Heart right ventricle (tissue), 16 donors: ENCODE measurements around the gene CENPP. TPM values are rescaled to one million over a fixed set of nuclear protein-coding genes. Genes with fewer than 3 reads are reported as not detected.

Experiments
- ATAC-seq, 8 donors: fragments of 200-7000 bp; cut with Tn5 transposase; one replicate each; pipeline ENCODE4 v1.9.1; 2020; ENCODE audit warnings: mild to moderate bottlenecking in 8 of 8, moderate library complexity in 8 of 8, moderate number of reproducible peaks in 1 of 8
- DNase-seq, 2 donors: peaks; one replicate each; pipeline ENCODE4 v3.0.0-alpha.2; 2020
- H3K27ac ChIP-seq, 10 donors: fragments of 200-600 bp; sonication (generic) in 2 of 10; one replicate each; pipeline versions ENCODE4 v1.5.0 to v1.8.0; 2020 to 2022; ENCODE audit warnings: mild to moderate bottlenecking in 3 of 10
- H3K27me3 ChIP-seq, 7 donors: fragments of 200-600 bp; one replicate each; pipeline ENCODE4 v1.8.0; 2021 to 2022; ENCODE audit warnings: mild to moderate bottlenecking in 2 of 7
- H3K36me3 ChIP-seq, 9 donors: fragments of 200-600 bp; sonication (generic) in 1 of 9; one replicate each; pipeline versions ENCODE4 v1.5.0 to v1.8.0; 2020 to 2022; ENCODE audit warnings: mild to moderate bottlenecking in 2 of 9
- H3K4me1 ChIP-seq, 9 donors: fragments of 200-600 bp; sonication (generic) in 1 of 9; one replicate each; pipeline versions ENCODE4 v1.5.0 to v1.8.0; 2020 to 2022; ENCODE audit warnings: mild to moderate bottlenecking in 4 of 9
- H3K4me3 ChIP-seq, 10 donors: fragments of 200-600 bp; sonication (generic) in 2 of 10; one replicate each; pipeline versions ENCODE4 v1.5.0 to v1.8.0; 2020 to 2022; ENCODE audit warnings: mild to moderate bottlenecking in 7 of 10, moderate library complexity in 2 of 10
- H3K9me3 ChIP-seq, 11 donors: fragments of 200-600 bp in 10 of 11; sonication (generic) in 2 of 11; one replicate each; pipeline versions ENCODE4 v1.5.0 to v1.8.0; 2013 to 2022; ENCODE audit warnings: mild to moderate bottlenecking in 2 of 11, control low read depth in 1 of 11, moderate library complexity in 1 of 11
- WGBS, 2 donors: extraction: QIAGEN DNeasy Blood & Tissue Kit; methylation state at CpG; one replicate each; pipeline ENCODE4 v1.1.7; 2013; ENCODE audit warnings: inconsistent platforms in 1 of 2; 5-methylcytosine and 5-hydroxymethylcytosine counted together
- intact Hi-C, 10 donors: fragments of 100-400 bp; cut with DNase I; formaldehyde crosslinking; loops; one replicate each; pipeline versions ENCODE4 v1.11.1 to v1.14.2; 2022
- polyA plus RNA-seq, 2 donors: library from polyadenylated mRNA; stranded (reverse); fragments of 200-250 nt; gene quantifications; one replicate each; pipeline ENCODE4 v1.2.3, GENCODE V29; 2013
- total RNA-seq, 10 donors: library from RNA; stranded (reverse); fragmentation: NEBNext Ultra II Directional in 3 of 10; extraction: Animal tissue kit (Norgen Biotek cat#: 25700) in 3 of 10; gene quantifications; one replicate each; pipeline versions ENCODE4 v1.2.1 to v1.2.4, GENCODE V29; 2021 to 2023
- TF ChIP-seq, protein P1 (sequence below), 9 donors: fragments of 200-600 bp; sonication (generic) in 2 of 9; IDR thresholded peaks; one replicate each; pipeline versions ENCODE4 v1.5.0 to v1.8.0; 2021 to 2022; ENCODE audit warnings: antibody characterized with exemption in 9 of 9, mild to moderate bottlenecking in 5 of 9, moderate library complexity in 1 of 9
- donor health status: Arrhythmogenic right ventricular cardiomyopathy.
- donor health status: ischemic (EF 13 %, LVEDD 7.1; RV severe dilation, severe dysfunction).
- donor health status: healthy with polysubstance abuse.
- donor health status: DM: no; HTN: yes; CAD: no.
- donor health status: DM: no; HTN: no; CAD: no.
- donor health status: ischemic (EF 25% LVEDD 6.9; RV normal size, moderate dysfunction).
- donor health status: ischemic (EF 25% LVEDD 5.7; RV mildly dilated, moderate dysfunction).
- donor health status: healthy.
- donor health status: DM: yes; HTN: yes; CAD: no.
- donor health status: Ischemic cardiomyopathy.
- donor health status: ischemic (EF 35%, LVEDD 5.7; RV mildly dilated, moderate dysfunction).
- donor health status: nonischemic (EF 11% LVEDD 7.7; RV severe dilation, severe dysfunction).
- donor health status: DM: yes; HTN: yes; CAD: no.
- donor health status: PGD.
- donor health status: ischemic (EF 29% LVEDD 5.4; RV normal size, mild dysfunction).
- donor health status: nonischemic (EF 23%, LVEDD 6.1; RV moderate dilation, normal function).

CENPP gene
- total and polyA plus RNA-seq, 12 donors = 1.3 to 5.2 (median 2.8) TPM

DNA sequence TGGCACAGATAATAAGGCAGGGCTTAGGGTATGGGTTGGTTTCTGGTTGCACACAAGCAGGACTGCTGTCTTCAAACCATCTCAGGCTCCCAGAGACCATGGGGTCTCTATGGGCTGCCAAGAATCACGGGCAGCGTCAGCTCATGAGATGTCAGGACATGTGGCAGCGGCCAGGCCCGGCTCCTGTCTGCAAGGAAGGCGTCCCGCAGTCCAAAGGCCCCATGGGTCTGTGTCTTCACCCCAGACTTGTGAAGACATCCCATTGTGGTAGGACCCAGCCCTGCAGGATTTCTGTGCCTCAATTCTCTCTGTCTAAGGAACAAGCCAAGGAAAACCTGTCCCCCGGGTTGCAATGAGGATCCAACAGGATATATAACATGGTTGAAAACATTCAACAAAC, 311.6 kb downstream of the CENPP start:
- Histone ChIP-seq H3K27me3 (no peaks in the 10 kb centered on the region), H3K27ac (no peak overlapping the region), H3K9me3 (no peaks in the 10 kb centered on the region), H3K36me3 (peaks cover 0 to 100% (median 51%) of the 10 kb centered on the region in 9 donors), H3K4me3 (no peak overlapping the region), H3K4me1 (peaks cover 0 to 12% (median 7%) of the 10 kb centered on the region in 9 donors)
- ATAC-seq = no peak
- DNase-seq = no peak
- intact Hi-C loops = loop anchor here in 9 of 10 donors (5.0 to 10.0 kb wide), 9 partner anchors 133 to 505 kb away; partner anchors contain the start of genes CENPP (in 2 of the 9) and NOL8 (in 2 of the 9)
- 90 to 91% methylated on average over 7 of the region's 7 CpGs for WGBS, 2 donors
- TF ChIP-seq, protein P1, sequence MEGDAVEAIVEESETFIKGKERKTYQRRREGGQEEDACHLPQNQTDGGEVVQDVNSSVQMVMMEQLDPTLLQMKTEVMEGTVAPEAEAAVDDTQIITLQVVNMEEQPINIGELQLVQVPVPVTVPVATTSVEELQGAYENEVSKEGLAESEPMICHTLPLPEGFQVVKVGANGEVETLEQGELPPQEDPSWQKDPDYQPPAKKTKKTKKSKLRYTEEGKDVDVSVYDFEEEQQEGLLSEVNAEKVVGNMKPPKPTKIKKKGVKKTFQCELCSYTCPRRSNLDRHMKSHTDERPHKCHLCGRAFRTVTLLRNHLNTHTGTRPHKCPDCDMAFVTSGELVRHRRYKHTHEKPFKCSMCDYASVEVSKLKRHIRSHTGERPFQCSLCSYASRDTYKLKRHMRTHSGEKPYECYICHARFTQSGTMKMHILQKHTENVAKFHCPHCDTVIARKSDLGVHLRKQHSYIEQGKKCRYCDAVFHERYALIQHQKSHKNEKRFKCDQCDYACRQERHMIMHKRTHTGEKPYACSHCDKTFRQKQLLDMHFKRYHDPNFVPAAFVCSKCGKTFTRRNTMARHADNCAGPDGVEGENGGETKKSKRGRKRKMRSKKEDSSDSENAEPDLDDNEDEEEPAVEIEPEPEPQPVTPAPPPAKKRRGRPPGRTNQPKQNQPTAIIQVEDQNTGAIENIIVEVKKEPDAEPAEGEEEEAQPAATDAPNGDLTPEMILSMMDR (IDR thresholded peaks at IDR 0.05) = no peak

DNA sequence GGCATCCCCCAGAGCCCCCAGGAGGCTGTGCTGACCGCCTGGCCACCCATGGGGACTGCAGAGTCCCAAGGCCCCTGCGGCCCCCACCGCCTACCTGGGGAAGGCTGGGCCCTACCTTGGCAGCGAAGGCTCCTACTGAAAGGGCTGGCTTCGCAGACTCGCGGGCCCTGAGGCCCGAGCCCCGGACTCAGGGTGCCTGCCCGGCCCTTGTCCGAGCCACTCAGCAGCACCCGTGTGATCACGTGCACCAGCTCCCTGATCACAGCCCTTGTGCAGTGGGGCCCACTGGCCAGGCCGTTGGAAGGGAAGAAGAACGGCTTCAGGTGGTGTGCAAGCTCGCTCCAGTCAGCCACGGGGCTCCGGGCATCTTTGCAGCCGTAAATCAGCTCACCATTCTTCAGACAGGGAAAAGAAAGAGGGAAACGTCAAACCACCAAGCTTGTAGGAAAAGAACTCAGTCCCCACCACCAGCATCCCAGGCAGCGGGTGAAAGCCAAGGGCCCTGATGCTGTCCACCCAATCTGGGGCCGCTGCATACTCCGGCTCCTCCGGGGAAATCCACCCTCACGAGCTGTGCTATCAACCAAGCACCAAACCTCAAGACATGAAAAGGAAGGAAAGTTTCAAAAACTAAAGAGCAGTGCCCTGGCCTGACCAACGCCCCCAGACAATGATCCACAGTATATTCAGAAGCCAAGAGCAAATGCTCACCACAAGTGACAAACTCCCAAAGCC, 312.3 kb downstream of the CENPP start:
- ATAC-seq (no peak), DNase-seq (no peak)
- no peaks in the 10 kb centered on the region for H3K9me3 ChIP-seq
- peaks cover 0 to 12% (median 7%) of the 10 kb centered on the region in 9 donors for H3K4me1 ChIP-seq
- no peak overlapping the region for H3K27ac ChIP-seq
- 96% methylated on average over 26 of the region's 26 CpGs for whole genome bisulfite sequencing, 2 donors
- intact Hi-C loops = loop anchor here in 9 of 10 donors (5.0 to 10.0 kb wide), 9 partner anchors 133 to 506 kb away; partner anchors contain the start of genes CENPP (in 2 of the 9) and NOL8 (in 2 of the 9)
- no peaks in the 10 kb centered on the region for H3K27me3 ChIP-seq
- H3K36me3 ChIP-seq = peaks cover 0 to 100% (median 52%) of the 10 kb centered on the region in 9 donors
- H3K4me3 ChIP-seq = no peak overlapping the region
- TF ChIP-seq, protein P1 (IDR thresholded peaks at IDR 0.05) = no peak

DNA sequence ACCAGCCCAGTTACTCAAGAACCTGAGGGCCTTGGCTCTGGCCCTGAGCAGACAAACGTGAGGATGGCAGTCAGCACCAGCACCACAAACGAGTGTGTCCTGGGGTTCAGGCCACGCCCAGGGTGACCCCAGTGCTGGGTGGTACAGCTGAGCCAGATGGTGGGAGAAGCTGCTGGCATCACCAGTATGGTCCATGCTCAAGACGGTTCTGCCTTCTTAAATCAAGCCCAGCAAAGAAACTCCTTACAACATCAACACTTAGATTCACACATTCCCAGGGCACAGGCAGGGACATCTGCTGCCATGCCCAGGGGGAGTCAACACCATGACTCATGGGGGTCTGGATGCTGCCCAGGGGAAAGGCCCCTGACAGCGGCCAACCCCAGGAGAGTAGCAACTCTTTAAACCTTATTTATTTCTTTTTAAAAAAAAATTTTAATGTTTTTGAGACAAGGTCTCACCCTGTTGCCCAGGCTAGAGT, 312.9 kb downstream of the CENPP start:
- intact Hi-C loops = loop anchor here in 9 of 10 donors (5.0 to 10.0 kb wide), 9 partner anchors 134 to 506 kb away; partner anchors contain the start of genes CENPP (in 2 of the 9) and NOL8 (in 2 of the 9)
- peaks cover 0 to 100% (median 53%) of the 10 kb centered on the region in 9 donors for H3K36me3 ChIP-seq
- no peak overlapping the region for H3K27ac ChIP-seq
- H3K4me3 ChIP-seq = no peak overlapping the region
- 87 to 91% methylated on average over 5 of the region's 5 CpGs for WGBS, 2 donors
- no peaks in the 10 kb centered on the region for H3K9me3 ChIP-seq
- TF ChIP-seq, protein P1 (IDR thresholded peaks at IDR 0.05) = no peak
- DNase-seq (no peak), ATAC-seq (no peak)
- no peaks in the 10 kb centered on the region for H3K27me3 ChIP-seq
- H3K4me1 ChIP-seq = peaks cover 0 to 12% (median 7%) of the 10 kb centered on the region in 9 donors

DNA sequence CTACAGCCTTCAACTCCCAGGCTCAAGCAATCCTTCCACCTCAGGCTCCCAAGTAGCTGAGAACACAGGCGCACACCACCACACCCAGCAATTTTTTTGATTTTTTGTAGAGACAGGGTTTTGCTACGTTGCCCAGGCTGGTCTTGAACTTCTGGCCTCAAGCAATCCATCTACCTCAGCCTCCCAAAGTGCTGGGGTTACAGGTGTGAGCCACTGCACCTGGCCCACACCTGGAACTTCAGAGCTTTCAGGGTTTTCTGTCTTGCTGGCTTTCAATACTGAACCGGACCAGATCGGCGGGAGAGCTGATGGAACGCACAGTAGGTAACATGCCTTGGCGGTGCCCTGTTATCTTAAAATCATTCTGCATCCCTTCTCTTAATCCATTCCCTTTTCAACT, 313.4 kb downstream of the CENPP start:
- no peak for ATAC-seq
- DNase-seq = no peak
- intact Hi-C loops = loop anchor here in 9 of 10 donors (5.0 to 10.0 kb wide), 9 partner anchors 134 to 507 kb away; partner anchors contain the start of genes CENPP (in 2 of the 9) and NOL8 (in 2 of the 9)
- peaks cover 0 to 9% (median 4%) of the 10 kb centered on the region in 9 donors for H3K4me1 ChIP-seq
- 91 to 98% methylated on average over 7 of the region's 7 CpGs for WGBS, 2 donors
- H3K4me3 ChIP-seq = no peak overlapping the region
- peaks cover 0 to 100% (median 58%) of the 10 kb centered on the region in 9 donors for H3K36me3 ChIP-seq
- H3K27ac ChIP-seq = no peak overlapping the region
- H3K9me3 ChIP-seq = no peaks in the 10 kb centered on the region
- H3K27me3 ChIP-seq = no peaks in the 10 kb centered on the region
- TF ChIP-seq, protein P1 (IDR thresholded peaks at IDR 0.05) = no peak
